ENCODE results near the gene CAMTA1.

DNA sequence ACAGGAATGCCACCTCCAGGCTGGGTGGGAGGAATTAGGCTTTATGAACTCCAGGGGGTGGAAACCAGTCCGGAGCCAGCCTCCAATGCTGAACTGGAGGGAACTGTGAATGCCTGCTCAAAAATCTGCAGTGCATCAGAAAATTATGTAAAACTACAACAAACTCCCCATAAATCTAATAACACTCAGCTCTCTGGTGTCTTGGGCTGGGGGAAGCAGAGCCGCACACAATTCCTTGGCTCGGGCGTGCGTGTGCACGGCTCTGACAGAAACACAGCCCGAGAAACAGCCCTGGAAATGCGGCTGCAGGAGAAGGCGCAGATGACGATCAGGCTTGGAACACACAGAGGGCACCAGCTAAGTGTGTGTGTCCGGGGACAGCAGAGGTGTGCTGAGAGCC is 858.3 kb downstream of the CAMTA1 start:
- no peak for TF ChIP-seq CTCF (IDR thresholded peaks at IDR 0.05; ENCODE audit: insufficient read depth, low read depth, low read length)
- TF ChIP-seq EZH2 (IDR thresholded peaks at IDR 0.05; ENCODE audit: insufficient read depth, low read length), result no peak

Measured in astrocyte (in vitro differentiated cells and primary cell).